GM12878 (cell line): ENCODE results near the gene RNASE12. TPM values are rescaled to one million over a fixed set of nuclear protein-coding genes. Genes with fewer than 3 reads are reported as not detected.

Experiments used
- ATAC-seq: fragments of 200-7000 bp; cut with Tn5 transposase; 3 replicates; pipeline ENCODE4 v1.9.1; 2020; ENCODE audit warnings: mild to moderate bottlenecking, moderate library complexity
- BruUV-seq: library from RNA; stranded (reverse); fragments of 400-500 nt; replicated peaks from 2 replicates; lab custom pipeline; 2021; lab: Mats Ljungman, UMichigan
- CTCF ChIA-PET: fragments of 300-600 bp; sonication (Branson Sonifier 250); formaldehyde crosslinking; extraction: SDS; loops from one replicate; lab custom pipeline; 2021; ENCODE audit warnings: inconsistent platforms; lab: Yijun Ruan, JAX
- POLR2A ChIA-PET: fragments of 350-600 bp; formaldehyde crosslinking; extraction: SDS; loops from one replicate; lab custom pipeline; 2021; ENCODE audit warnings: inconsistent platforms; lab: Charles Lee
- RAD21 ChIA-PET: fragments of 300-600 bp; sonication (Branson Sonifier 250); formaldehyde crosslinking; loops from one replicate; lab custom pipeline; 2023; ENCODE audit warnings: antibody characterized with exemption; ENCODE audit not compliant: unreplicated experiment; lab: Charles Lee
- SMC1A ChIA-PET: fragments of 300-600 bp; sonication (Branson Sonifier 250); formaldehyde crosslinking; loops from one replicate; lab custom pipeline; 2023; ENCODE audit not compliant: unreplicated experiment, uncharacterized antibody; lab: Charles Lee
- DNase-seq: peaks from one replicate; pipeline ENCODE4 v3.0.0-alpha.2; 2011; ENCODE audit warnings: low read depth, low spot score
- FAIRE-seq: peaks from 3 replicates; lab custom pipeline; 2011; peaks lifted over from hg19 to GRCh38; lab: Jason Lieb, UNC
- H2AFZ ChIP-seq: 2 replicates; pipeline ENCODE4 v1.6.0; 2011; ENCODE audit warnings: low read depth, low read length, control low read depth; ENCODE audit not compliant: control insufficient read depth
- H3K27ac ChIP-seq: 2 replicates; pipeline ENCODE4 v1.5.1; 2011; ENCODE audit warnings: control low read depth; ENCODE audit not compliant: control insufficient read depth, insufficient read depth
- H3K27me3 ChIP-seq, 2 experiments: replicated peaks in 1 of 2; 2 replicates each; pipeline versions ENCODE4 v1.6.0 to v1.6.1; 2011; ENCODE audit warnings: low read length in 1 of 2; ENCODE audit not compliant: control insufficient read depth in 2 of 2, insufficient read depth in 2 of 2
- H3K36me3 ChIP-seq, 2 experiments: 2 replicates each; pipeline ENCODE4 v1.5.1; 2011; ENCODE audit warnings: low read length in 1 of 2; ENCODE audit not compliant: control insufficient read depth in 2 of 2, insufficient read depth in 2 of 2
- H3K4me1 ChIP-seq: 2 replicates; pipeline ENCODE4 v1.6.1; 2011; ENCODE audit warnings: mild to moderate bottlenecking, low read length, moderate library complexity, mixed read lengths; ENCODE audit not compliant: control insufficient read depth, insufficient read depth
- H3K4me2 ChIP-seq: 2 replicates; pipeline ENCODE4 v1.6.0; 2011; ENCODE audit warnings: control low read depth; ENCODE audit not compliant: control insufficient read depth, insufficient read depth
- H3K4me3 ChIP-seq: fragments of 200-600 bp; sonication (generic); 2 replicates; pipeline ENCODE4 v1.5.1; 2016
- H3K79me2 ChIP-seq: 2 replicates; pipeline ENCODE4 v1.6.0; 2011; ENCODE audit warnings: low read length; ENCODE audit not compliant: control insufficient read depth, insufficient read depth
- H3K9ac ChIP-seq: 2 replicates; pipeline ENCODE4 v1.8.0; 2011; ENCODE audit warnings: low read length, control low read depth, mixed read lengths; ENCODE audit not compliant: control insufficient read depth, insufficient read depth
- H3K9me3 ChIP-seq: replicated peaks from 3 replicates; pipeline ENCODE4 v1.5.1; 2011; ENCODE audit warnings: mild to moderate bottlenecking, low read length; ENCODE audit not compliant: control insufficient read depth, insufficient read depth
- H4K20me1 ChIP-seq: 2 replicates; pipeline ENCODE4 v1.6.0; 2011; ENCODE audit not compliant: control insufficient read depth, insufficient read depth
- BCL11A ChIP-seq: IDR thresholded peaks from 2 replicates; pipeline ENCODE4 v1.6.1; 2011; ENCODE audit warnings: low read depth, low read length
- BRCA1 ChIP-seq: IDR thresholded peaks from 2 replicates; pipeline ENCODE4 v1.6.1; 2011; ENCODE audit warnings: low read depth, low read length, improper control_type of control experiment
- CBX5 ChIP-seq: sonication (generic); IDR thresholded peaks from 2 replicates; pipeline ENCODE4 v1.6.1; 2016; ENCODE audit warnings: low read depth, moderate library complexity, mild to moderate bottlenecking, inconsistent platforms
- ETV6 ChIP-seq, 2 experiments: fragments of 450-650 bp in 1 of 2; IDR thresholded peaks in 1 of 2; conservative IDR thresholded peaks in 1 of 2; 2 replicates each; pipeline ENCODE4 v1.6.1; 2014; ENCODE audit warnings: antibody characterized with exemption in 1 of 2, borderline replicate concordance in 1 of 2, low read depth in 1 of 2, mild to moderate bottlenecking in 1 of 2, moderate library complexity in 1 of 2
- LARP7 ChIP-seq: fragments of 450-650 bp; IDR thresholded peaks from 2 replicates; pipeline ENCODE4 v1.6.1; 2017; ENCODE audit warnings: mild to moderate bottlenecking
- RCOR1 ChIP-seq: conservative IDR thresholded peaks from 2 replicates; pipeline ENCODE4 v1.6.1; 2012; ENCODE audit warnings: low read depth, low read length, improper control_type of control experiment
- SPI1 ChIP-seq: IDR thresholded peaks from 2 replicates; pipeline ENCODE4 v1.6.1; 2011; ENCODE audit warnings: low read depth, mild to moderate bottlenecking, low read length, moderate library complexity, borderline replicate concordance; ENCODE audit not compliant: insufficient read depth
- SUPT20H ChIP-seq: IDR thresholded peaks from 2 replicates; pipeline ENCODE4 v1.6.1; 2011; ENCODE audit warnings: low read depth, mild to moderate bottlenecking, low read length, moderate library complexity, borderline replicate concordance; ENCODE audit not compliant: control insufficient read depth
- YBX1 ChIP-seq: fragments of 450-650 bp; IDR thresholded peaks from 2 replicates; pipeline ENCODE4 v1.6.1; 2016; ENCODE audit warnings: antibody characterized with exemption
- ZNF217 ChIP-seq: fragments of 450-650 bp; IDR thresholded peaks from 2 replicates; pipeline ENCODE4 v1.6.1; 2017; ENCODE audit warnings: antibody characterized with exemption, mild to moderate bottlenecking
- ZNF687 ChIP-seq: fragments of 450-650 bp; IDR thresholded peaks from 2 replicates; pipeline ENCODE4 v1.6.1; 2017; ENCODE audit warnings: mild to moderate bottlenecking, moderate library complexity
- ZSCAN29 ChIP-seq: fragments of 450-650 bp; IDR thresholded peaks from 2 replicates; pipeline ENCODE4 v1.6.1; 2017; ENCODE audit warnings: mild to moderate bottlenecking, moderate library complexity
- WGBS: methylation state at CpG from one replicate; pipeline ENCODE4 v1.1.6; 2016; ENCODE audit warnings: low lambda C conversion rate; ENCODE audit not compliant: insufficient replicate concordance, insufficient coverage; ENCODE audit errors: missing lambda C conversion rate; 5-methylcytosine and 5-hydroxymethylcytosine counted together
- in situ Hi-C: fragments of 300-500 bp; cut with MboI; formaldehyde crosslinking; loops from 9 replicates; pipeline ENCODE4 v1.14.3; 2018; ENCODE audit warnings: mixed read lengths
- intact Hi-C: fragments of 100-400 bp; cut with micrococcal nuclease; formaldehyde crosslinking; loops from one replicate; pipeline ENCODE4 v1.14.2; 2022; ENCODE audit not compliant: unreplicated experiment
- polyA plus RNA-seq, 11 experiments: library from polyadenylated mRNA; depleted of rRNA in 4 of 11; unstranded in 6 of 11; stranded (reverse) in 5 of 11; fragments of >200 nt; fragmentation: Nextera tagmentation in 4 of 11; fragmentation: Illumina TruSeq in 1 of 11; extraction: Ambion mirVana in 4 of 11; extraction: Trizol in 1 of 11; gene quantifications; 1 replicate in 1 of 11; 2 replicates in 10 of 11; pipeline versions ENCODE4 v1.2.1 to v1.2.3, GENCODE V29; 2011 to 2016; ENCODE audit warnings: inconsistent platforms in 2 of 11, missing spikeins in 2 of 11, low read depth in 1 of 11
- total RNA-seq, 4 experiments: library from RNA; depleted of rRNA in 3 of 4; stranded (reverse); fragments of >200 nt in 3 of 4; fragmentation: Illumina TruSeq in 1 of 4; extraction: Trizol in 1 of 4; gene quantifications; 2 replicates each; pipeline versions ENCODE4 v1.2.1 to v1.2.3, GENCODE V29; 2013 to 2021
- TF ChIP-seq, protein P1 (sequence below): fragments of 450-650 bp; IDR thresholded peaks from 2 replicates; pipeline ENCODE4 v1.6.1; 2016; ENCODE audit warnings: mild to moderate bottlenecking, moderate library complexity, borderline replicate concordance

Gene RNASE12
- total and polyA plus RNA-seq, 10 of the 15 experiments (the other 5 are each of a cell fraction or from before 2014, with no cell fraction given), result not detected

- H3K36me3 ChIP-seq, result no peaks in the 10 kb centered on the region
- no peaks in the 10 kb centered on the region for H3K79me2 ChIP-seq
- ChIA-PET RAD21 (no interaction called here), SMC1A (interaction anchor here (1.2 kb wide), 1 partner anchor 15 kb away, joined by 4 read pairs; no protein-coding TSS in a partner anchor), CTCF (interaction anchor here (1.2 kb wide), 1 partner anchor 223 kb away, joined by 3 read pairs; no protein-coding TSS in a partner anchor), POLR2A (no interaction called here)
- WGBS, result 75% methylated on average over 2 of the region's 2 CpGs
- H2AFZ ChIP-seq, result no peak overlapping the region
- BruUV-seq, result no TSS peak
- H3K27me3 ChIP-seq, result 0 out of 4 replicates have a peak, but pooled peaks cover 0 to 2% of the 10 kb centered on the region in 2 experiments
- no peak overlapping the region for H3K9ac ChIP-seq
- no peak overlapping the region for H3K4me2 ChIP-seq
- ATAC-seq, result no peak
- no peaks in the 10 kb centered on the region for H4K20me1 ChIP-seq
- no peaks in the 10 kb centered on the region for H3K9me3 ChIP-seq
- H3K4me1 ChIP-seq, result no peaks in the 10 kb centered on the region
- no peak for DNase-seq
- in situ Hi-C loops, result no loop called here
- H3K4me3 ChIP-seq, result no peak overlapping the region
- no peak for FAIRE-seq
- intact Hi-C loops, result no loop called here
- H3K27ac ChIP-seq, result no peak overlapping the region
- TF ChIP-seq SUPT20H (no peak), ETV6 (conservative IDR thresholded peaks at IDR 0.05 in 1 of 2, IDR thresholded peaks at IDR 0.05 in 1 of 2; ENCODE audit: borderline replicate concordance in 1 of 2, low read depth in 1 of 2) (no peak), BCL11A (no peak), CBX5 (no peak), ZNF687 (no peak), ZSCAN29 (no peak), ZNF217 (no peak), YBX1 (no peak), BRCA1 (no peak), SPI1 (no peak), RCOR1 (no peak), LARP7 (no peak)
- TF ChIP-seq, protein P1, sequence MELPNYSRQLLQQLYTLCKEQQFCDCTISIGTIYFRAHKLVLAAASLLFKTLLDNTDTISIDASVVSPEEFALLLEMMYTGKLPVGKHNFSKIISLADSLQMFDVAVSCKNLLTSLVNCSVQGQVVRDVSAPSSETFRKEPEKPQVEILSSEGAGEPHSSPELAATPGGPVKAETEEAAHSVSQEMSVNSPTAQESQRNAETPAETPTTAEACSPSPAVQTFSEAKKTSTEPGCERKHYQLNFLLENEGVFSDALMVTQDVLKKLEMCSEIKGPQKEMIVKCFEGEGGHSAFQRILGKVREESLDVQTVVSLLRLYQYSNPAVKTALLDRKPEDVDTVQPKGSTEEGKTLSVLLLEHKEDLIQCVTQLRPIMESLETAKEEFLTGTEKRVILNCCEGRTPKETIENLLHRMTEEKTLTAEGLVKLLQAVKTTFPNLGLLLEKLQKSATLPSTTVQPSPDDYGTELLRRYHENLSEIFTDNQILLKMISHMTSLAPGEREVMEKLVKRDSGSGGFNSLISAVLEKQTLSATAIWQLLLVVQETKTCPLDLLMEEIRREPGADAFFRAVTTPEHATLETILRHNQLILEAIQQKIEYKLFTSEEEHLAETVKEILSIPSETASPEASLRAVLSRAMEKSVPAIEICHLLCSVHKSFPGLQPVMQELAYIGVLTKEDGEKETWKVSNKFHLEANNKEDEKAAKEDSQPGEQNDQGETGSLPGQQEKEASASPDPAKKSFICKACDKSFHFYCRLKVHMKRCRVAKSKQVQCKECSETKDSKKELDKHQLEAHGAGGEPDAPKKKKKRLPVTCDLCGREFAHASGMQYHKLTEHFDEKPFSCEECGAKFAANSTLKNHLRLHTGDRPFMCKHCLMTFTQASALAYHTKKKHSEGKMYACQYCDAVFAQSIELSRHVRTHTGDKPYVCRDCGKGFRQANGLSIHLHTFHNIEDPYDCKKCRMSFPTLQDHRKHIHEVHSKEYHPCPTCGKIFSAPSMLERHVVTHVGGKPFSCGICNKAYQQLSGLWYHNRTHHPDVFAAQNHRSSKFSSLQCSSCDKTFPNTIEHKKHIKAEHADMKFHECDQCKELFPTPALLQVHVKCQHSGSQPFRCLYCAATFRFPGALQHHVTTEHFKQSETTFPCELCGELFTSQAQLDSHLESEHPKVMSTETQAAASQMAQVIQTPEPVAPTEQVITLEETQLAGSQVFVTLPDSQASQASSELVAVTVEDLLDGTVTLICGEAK, result no peak
Measured at GRCh38 chr14:20550926-20551325, 40.2 kb downstream of the RNASE12 start.
